Measurements from ENCODE around the gene HHAT. TPM values are rescaled to one million over a fixed set of nuclear protein-coding genes. Genes with fewer than 3 reads are reported as not detected.

Gene HHAT
- total and polyA plus RNA-seq, 2 of the 4 experiments (the other 2 are of a cell fraction), result 1.7 to 2.5 TPM

GRCh38 chr1:210330279-210330866 is 1.7 kb downstream of the HHAT start:
- Histone ChIP-seq H3K36me3 (ENCODE audit: control insufficient read depth, insufficient read depth, low read length) (no peaks in the 10 kb centered on the region), H3K9me1 (ENCODE audit: insufficient read depth, low read length) (no peaks in the 10 kb centered on the region), H3K4me3 (ENCODE audit: insufficient read depth, low read depth, low read length) (no peak overlapping the region), H3K4me2 (ENCODE audit: low read depth, low read length) (no peak overlapping the region), H3K56ac (ENCODE audit: extremely low read depth, insufficient read depth, low read length) (no peak overlapping the region), H3K4me1 (ENCODE audit: control insufficient read depth, insufficient read depth, low read length) (peaks cover 2% of the 10 kb centered on the region; the same call in 1 of the 2 replicates), H2BK5ac (ENCODE audit: low read depth, low read length, poor library complexity, severe bottlenecking) (no peak overlapping the region), H3K18ac (ENCODE audit: low read depth, low read length) (no peak overlapping the region), H2AK9ac (replicated peaks; ENCODE audit: low read depth, low read length, poor library complexity) (no peak overlapping the region), H3K9ac (ENCODE audit: low read depth, low read length) (no peak overlapping the region), H2BK120ac (ENCODE audit: low read depth, low read length) (no peak overlapping the region), H3K4ac (ENCODE audit: low read depth, low read length) (no peak overlapping the region), H4K20me1 (ENCODE audit: insufficient read depth, low read length) (no peaks in the 10 kb centered on the region), H4K5ac (ENCODE audit: low read depth, low read length) (no peak overlapping the region), H3K14ac (replicated peaks; ENCODE audit: low read depth, low read length) (no peak overlapping the region), H2BK20ac (ENCODE audit: low read depth, low read length) (no peak overlapping the region), H3K79me1 (ENCODE audit: low read depth in 1 of 2, low read length in 2 of 2) (no peaks in the 10 kb centered on the region), H2AFZ (replicated peaks; ENCODE audit: low read length, poor library complexity) (no peak overlapping the region), H4K91ac (ENCODE audit: insufficient read depth, low read depth, low read length) (no peak overlapping the region), H4K8ac (ENCODE audit: low read depth in 2 of 2, low read length in 2 of 2) (no peak overlapping the region), H2BK15ac (ENCODE audit: low read depth, low read length) (no peak overlapping the region), H3K27me3 (ENCODE audit: control insufficient read depth, insufficient read depth, low read length) (0 out of 2 replicates have a peak, but pooled peaks cover 4% of the 10 kb centered on the region), H3K27ac (ENCODE audit: insufficient read depth, low read length) (no peak overlapping the region), H3K9me3 (ENCODE audit: control insufficient read depth, insufficient read depth, low read length) (no peaks in the 10 kb centered on the region), H2AK5ac (ENCODE audit: low read depth, low read length) (no peak overlapping the region), H3K23ac (ENCODE audit: low read depth, low read length) (no peak overlapping the region)
- in situ Hi-C loops (cut with MboI; ENCODE audit: low sequenced_read_pairs), result no loop called here
- dilution Hi-C loops (cut with HindIII; ENCODE audit: low sequenced_read_pairs, unreplicated experiment), result no loop called here
- WGBS, 2 experiments (ENCODE audit: extremely low coverage in 2 of 2, insufficient read length in 1 of 2), result 64% methylated on average over 4 of the region's 7 CpGs; no CpG with 5 or more reads in 1 of the 2 experiments
- DNase-seq (peak; percentile 10), ATAC-seq (ENCODE audit: low read depth) (no peak)
- POLR2A ChIA-PET (ENCODE audit: unreplicated experiment), result interaction anchor here (0.5 kb wide), 1 partner anchor 99 kb away, joined by 3 read pairs; no protein-coding TSS in a partner anchor
- BruUV-seq (replicated peaks), result no TSS peak
- CTCF ChIA-PET, result interaction anchor here (1.1 to 2.2 kb wide), 2 partner anchors 8 to 30 kb away, joined by 3 to 8 read pairs; no protein-coding TSS in a partner anchor
- intact Hi-C loops (cut with micrococcal nuclease), result no loop called here
- TF ChIP-seq SMC3 (IDR thresholded peaks at IDR 0.05; ENCODE audit: low read depth, low read length) (no peak), NFE2L2 (IDR thresholded peaks at IDR 0.05; ENCODE audit: low read depth, low read length) (no peak), FOS (IDR thresholded peaks at IDR 0.05; ENCODE audit: low read depth, low read length) (no peak), RAD21 (IDR thresholded peaks at IDR 0.05; ENCODE audit: low read length) (no peak), RCOR1 (IDR thresholded peaks at IDR 0.05; ENCODE audit: insufficient replicate concordance, low read length) (no peak), MAZ (IDR thresholded peaks at IDR 0.05; ENCODE audit: borderline replicate concordance, low read depth, low read length) (no peak), MXI1 (IDR thresholded peaks at IDR 0.05; ENCODE audit: borderline replicate concordance, low read depth, low read length) (no peak), CTCF (conservative IDR thresholded peaks at IDR 0.05; ENCODE audit: low read depth, low read length) (no peak)
